GM19023 (cell line): ENCODE data around the gene DHCR24.

ENCODE experiments used
- ATAC-seq: cut with Tn5 transposase; IDR thresholded peaks from one replicate; pipeline ENCODE4 v1.9.1; 2021; ENCODE audit warnings: mild to moderate bottlenecking, moderate library complexity; ENCODE audit not compliant: unreplicated experiment

Gene DHCR24

DNA sequence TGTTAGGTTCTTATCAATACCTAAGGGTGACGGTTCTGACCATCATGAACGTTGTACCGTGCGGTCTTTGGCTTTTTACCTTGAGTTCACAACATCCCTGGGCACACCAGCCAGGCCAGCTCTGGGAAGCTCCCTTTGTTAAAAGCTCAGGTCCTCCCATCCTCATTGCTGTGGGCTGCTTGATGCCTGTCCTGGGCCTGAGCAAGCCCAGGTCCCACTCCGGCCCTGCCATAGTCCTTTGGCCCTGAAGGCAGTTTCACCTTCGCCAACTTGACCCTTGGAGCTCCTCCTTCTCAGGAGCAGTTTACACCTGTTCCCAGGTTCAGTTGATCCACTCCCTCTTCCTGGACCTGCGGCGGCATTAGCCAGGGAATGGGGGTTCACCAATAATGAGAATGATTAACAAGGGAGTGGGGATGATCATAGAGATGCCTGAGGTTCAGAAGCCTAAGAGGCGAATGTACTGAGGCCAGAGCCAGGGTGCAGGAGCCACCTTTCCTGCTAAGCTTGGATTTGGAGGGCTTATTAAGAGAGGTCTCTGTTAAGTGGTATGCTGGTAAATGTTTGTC, 40.2 kb downstream of the DHCR24 start:
- ATAC-seq: no peak

DNA sequence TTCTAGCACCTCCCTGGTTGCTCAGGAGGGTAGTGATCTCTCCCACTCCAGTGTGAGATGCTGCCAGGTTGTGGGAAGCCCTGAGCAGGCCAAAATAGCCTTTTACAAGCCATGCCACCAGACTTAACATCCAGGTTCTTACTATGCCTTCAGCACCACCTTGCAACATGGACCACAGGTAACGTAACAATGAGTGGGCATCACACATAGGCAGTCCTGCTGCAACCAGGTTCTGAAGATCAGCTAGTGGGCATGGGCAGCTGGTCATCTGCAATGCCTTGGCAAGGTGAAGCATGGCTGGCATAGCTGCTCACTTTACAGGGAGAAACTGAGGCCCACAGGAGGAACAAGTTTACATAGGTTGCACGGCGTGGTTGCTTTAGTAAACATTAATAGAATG, 40.7 kb downstream of the DHCR24 start:
- no peak for ATAC-seq

DNA sequence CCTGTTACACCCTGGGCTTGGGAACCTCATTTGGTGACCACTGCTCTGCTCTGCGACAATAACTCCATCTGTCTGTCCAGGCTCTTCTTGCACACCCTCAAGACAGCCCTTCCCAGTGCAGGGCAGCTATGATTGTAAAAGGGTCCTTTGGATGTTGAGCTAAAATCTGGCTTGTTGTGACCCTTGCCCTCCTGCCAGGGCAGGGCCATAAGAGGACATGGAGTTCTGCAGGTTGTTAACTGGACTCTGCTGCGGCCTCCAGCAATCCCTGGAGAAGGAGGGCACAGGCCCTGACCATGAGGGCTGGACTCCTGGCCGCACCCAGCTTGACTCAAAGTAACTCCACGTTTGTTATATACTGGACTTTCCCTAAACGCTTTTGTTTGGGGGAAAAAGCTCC, 41.2 kb downstream of the DHCR24 start:
- no peak for ATAC-seq

DNA sequence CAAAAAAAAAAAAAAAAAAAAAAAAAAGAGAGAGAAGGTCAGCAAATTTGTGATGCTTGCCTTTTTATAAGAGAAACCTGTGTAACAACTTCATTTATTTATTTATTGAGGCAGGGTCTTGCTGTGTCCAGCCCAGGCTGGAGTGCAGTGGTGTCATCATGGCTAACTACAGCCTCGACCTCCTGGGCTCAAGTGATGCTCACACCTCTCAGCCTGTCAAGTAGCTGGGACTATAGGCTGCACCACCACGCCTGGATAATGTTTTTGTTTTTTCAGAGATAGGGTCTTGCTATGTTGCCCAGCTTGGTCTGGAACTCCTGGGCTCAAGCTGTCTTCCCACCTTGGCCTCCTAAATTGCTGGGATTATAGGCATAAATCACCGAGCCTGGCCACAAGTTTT, 42.4 kb downstream of the DHCR24 start:
- ATAC-seq: no peak

DNA sequence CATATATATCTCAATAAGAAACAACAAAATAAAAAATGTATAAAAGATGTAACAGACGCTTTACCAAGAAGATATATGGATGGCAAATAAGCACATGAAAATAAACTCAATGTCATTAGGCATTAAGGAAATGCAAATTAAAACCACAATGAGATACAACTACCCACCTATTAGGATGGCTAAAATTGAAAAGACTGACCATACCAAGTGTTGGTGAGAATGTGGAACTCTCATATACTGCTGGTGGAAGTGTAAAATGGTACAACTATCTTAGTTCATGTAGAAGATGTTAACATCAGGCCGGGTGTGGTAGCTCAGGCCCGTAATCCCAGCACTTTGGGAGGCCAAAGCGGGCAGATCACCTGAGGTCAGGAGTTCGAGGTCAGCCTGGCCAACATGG, 43.5 kb downstream of the DHCR24 start:
- ATAC-seq: no peak

DNA sequence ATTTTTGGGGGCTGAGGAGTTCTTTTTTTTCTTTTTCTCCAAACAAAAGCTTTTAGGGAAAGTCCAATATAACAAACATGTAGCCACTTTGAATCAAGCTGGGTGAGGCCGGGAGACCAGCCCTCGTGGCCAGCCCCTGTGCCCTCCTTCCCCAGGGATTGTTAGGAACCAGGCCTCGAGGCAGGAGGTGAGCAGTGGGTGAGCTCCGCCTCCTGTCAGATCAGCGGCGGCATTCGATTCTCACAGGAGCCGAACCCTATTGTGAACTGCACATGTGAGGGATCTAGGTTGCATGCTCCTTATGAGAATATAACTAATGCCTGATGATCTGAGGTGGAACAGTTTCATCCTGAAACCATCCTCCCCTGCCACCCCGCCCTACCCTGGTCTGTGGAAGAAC, 44.0 kb downstream of the DHCR24 start:
- ATAC-seq: no peak

DNA sequence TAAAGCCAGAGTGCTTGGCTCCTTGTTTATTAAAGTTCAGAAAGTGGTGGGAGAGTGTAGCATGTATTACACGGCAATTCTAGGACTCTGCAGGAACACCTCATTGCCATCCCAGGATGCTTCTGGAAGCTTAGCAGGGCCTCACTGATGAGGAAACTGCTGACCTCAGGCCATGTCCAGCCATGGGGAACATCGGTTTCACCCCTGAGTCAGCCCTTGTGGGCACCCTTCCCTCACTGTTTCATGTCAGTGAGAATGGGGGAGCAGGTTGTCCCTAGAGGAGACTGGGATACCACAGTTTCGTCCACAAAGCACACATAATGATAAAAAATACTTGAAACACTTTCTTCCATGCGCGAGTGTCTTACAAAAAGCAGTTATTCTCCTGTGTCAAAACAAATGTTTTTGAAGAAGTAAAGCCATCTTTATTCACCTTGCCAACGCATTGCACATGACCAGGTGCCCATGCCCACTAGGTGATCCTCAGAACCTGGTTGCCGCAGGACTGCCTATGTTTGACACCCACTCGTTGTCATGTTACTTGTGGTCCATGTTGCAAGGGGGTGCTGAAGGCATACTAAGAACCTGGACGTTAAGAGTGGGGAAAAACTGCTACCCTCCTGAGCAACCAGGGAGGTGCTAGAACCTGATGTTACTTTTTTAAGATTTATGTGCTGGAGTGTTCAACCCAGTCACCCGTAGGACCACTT, 44.6 kb downstream of the DHCR24 start:
- no peak for ATAC-seq

DNA sequence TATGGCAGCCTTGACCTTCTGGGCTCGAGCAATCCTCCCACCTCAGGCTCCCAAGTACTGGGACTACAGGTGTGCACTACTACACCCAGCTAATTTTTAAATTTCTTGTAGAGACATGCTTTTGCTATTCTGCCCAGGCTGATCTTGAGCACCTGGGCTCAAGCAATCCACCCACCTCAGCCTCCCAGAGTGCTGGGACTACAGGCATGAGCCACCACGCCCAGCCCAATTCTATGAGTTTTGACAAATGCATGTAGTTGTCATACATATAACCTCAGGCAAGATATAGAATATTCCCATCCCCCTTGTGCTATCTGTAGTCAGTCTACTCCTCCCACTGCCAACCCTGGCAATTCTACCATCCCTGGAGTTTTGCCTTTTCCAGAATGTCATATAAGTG, 47.2 kb downstream of the DHCR24 start:
- ATAC-seq: no peak

DNA sequence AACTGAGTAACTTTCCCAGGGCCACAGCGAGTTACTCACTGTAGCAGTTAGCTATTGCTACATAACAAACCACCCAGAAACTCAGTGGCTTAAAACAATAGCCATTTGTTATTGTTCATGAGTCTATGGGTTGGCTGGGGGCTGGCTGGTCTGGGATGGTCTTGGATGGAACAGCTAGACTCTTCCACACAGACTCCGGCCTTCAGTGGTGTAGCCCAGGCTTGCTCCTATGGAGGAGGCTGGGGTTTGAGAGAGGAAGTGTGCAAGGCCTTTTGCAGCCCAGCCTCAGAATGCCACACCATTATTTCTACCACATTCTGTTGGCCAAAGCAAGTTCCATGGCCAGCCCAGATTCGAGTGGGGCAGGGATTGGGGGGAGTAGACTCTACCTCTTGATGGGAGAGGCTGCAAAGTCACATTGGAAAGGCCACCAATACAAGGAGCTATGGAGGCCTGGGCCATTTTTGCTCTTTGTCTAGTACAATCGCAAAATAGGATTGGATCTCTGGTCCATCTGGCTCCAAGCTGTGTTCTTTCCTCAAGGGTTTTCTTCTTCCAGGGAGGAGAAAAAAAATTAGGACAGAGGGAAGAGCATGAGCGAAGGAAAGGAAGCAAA, 48.3 kb downstream of the DHCR24 start:
- ATAC-seq: no peak

DNA sequence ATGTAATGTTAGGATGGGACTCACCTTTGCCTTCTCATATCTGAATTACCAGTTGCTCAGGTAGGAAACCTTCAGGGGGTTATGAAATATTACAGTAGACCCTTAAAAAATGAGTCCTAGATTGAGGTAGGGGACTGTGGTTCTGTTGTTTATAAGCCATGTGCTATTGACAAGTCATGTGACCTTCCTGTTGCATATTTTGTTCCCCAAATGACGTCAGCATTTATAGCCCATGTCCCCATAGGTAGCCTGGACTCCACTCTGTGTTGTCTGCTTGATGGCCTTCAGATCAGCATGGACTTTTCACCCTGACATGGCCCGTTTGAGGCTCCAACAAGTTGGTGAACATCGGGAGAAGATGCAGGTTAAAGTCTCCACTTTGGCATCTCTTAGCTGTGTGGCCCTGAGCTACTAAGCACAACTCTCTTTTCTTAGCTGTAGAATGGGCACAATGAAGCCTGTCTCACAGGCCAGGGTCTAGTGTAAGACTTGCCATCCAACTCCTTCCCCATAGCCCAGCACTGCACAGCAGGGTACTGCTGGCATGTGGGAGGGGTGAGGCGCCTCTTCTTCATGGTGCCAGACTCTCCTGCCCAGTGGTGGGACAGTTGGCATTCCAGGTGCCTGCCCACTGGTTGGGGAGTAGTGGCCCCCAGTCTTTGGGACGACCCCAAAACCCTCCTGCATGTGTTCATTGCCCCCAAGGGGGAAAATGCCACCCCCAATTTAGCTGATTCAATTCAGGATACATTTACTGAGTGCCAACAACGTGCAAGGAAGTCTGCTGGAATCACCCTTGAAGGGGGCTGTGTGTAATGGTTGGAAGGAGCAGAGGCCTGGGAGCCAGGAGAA, 49.8 kb downstream of the DHCR24 start:
- ATAC-seq: no peak

DNA sequence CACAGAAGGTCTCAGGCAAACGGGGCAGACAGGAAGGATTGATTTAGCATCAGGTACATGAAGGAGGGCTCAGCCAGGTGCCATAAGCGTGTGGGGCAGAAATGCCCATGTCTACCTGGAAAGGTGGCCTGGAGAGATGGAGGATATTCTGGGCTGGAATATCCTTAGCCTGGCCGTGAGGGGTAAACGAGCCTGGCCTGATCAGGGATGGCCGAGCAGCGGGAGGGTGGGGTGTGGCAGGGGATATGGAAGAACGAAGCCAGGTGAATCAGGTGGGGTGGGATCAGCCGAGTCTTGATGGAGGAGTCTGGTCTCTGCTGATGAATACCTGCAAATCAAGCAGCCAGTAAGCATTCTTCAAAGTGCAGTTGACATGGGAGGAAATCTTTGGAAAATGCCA, 50.4 kb downstream of the DHCR24 start:
- no peak for ATAC-seq

DNA sequence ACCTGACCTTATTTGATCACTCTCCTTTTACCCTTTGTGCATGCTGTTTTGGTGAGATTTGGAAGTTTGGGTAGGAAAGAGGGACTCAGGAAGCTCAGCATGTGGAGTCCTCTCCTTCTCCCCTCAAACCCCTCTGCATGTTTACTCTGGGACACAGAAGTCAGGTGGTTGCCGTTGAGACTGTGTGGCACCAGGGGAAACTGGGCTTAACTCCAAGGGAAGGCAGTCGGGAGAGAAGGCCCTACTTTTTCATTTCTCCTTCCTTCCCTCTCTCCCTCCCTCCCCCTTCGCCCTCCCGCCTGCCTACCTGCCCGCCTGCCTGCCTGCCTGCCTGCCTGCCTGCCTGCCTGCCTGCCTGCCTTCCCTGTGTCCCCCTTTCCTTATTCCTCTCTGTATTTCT, 51.0 kb downstream of the DHCR24 start:
- no peak for ATAC-seq

DNA sequence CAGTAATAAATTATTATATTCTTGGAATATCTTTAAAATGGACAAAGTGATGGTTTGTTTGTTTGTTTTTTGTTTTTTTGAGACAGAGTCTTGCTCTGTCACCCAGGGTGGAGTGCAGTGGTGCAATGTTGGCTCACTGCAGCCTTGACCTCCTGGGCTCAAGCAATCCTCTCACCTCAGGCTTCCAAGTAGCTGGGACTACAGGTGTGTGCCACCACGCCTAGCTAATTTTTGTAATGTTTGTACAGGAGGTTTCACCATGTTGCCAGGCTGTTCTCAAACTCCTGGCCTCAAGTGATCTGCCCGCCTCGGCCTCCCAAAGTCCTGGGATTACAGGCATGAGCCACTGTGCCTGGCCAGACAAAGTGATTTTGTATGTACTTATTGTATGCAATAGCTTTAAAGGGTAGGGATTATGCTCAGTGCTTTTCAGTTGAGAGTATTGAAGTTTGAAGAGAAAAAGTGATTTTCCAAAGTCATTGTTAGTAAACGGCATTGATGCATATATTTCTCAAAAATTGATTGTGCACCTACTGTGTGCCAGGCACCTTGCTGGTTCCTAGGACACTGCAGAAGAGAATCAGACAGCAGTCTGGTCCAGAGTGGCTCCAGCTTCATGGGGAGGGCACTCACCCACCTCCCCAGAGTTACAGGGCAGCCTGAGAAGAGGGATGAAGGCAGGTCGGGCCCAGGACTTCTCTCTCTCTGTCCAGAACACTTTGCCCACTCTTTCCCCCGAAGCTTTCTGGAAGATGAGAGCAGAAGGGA, 51.7 kb downstream of the DHCR24 start:
- no peak for ATAC-seq

DNA sequence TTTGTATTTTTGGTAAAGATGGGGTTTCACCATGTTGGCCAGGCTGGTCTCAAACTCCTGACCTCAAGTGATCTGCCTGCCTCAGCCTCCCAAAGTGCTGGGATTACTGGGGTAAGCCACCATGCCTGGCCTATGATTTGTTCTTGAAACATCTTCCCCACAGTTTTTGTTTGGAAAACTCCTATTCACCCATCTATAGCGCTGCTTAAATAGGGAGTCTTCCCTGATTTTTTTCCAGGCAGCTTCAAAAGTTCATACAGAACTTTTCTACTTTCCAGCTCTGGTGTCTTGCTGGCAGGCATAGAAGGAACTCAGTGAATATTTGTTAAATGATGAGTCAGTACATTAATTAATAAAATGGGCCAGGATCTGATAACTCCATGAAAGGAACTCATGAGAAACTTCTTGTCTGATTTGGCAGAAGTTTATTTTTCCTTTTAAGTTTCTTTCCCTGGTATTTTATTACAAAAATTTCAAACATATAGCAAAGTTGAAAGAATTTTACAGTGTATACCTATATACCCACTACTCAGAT, 52.9 kb downstream of the DHCR24 start:
- ATAC-seq: no peak

DNA sequence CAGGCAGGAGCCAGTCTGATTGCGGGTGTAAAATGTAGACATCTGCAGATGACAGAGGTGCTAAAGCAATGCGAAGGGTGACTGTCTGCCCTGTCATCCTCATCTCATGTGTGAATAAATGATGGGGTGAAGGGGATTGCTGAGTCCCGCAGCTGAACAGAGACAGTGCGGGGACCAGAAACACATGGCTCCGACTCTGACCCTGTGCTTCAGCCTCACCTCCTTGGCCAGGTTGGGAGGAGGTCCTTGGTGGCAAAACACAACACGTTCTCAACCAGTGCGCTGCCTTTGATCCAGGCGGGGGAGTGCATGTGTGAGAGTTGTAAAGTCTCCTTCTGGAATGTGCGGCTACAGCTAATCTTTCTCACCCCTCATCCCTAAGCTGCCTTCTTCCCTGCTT, 53.9 kb downstream of the DHCR24 start:
- no peak for ATAC-seq

DNA sequence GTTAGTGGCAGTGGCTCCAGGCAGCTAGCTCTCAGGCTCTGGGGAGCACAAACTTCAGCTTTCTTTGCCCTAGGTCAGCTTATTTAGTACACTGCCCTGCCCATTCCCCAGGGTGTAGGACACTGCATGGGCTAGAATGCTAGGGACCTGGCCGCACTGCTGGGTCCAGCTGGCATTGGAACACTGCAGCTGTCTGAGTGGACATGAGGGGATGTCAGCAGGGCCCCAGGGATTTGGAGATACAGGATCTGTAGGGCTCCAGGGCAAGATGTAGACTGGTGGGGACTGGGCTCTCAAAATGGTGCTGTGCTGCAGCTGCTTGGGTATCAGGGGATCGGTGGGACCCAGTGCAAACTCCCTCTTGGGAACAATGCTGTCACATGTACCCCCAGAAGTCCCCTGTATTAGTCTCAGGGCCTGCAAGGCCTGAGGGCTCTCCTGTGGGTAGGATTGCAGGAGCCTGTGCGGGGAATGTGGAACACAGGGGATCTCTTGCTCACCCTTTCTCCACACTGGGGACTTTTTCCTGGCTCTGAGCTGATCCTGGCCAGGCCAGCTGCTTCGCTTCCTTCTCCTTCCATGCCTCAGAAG, 60.7 kb downstream of the DHCR24 start:
- no peak for ATAC-seq

DNA sequence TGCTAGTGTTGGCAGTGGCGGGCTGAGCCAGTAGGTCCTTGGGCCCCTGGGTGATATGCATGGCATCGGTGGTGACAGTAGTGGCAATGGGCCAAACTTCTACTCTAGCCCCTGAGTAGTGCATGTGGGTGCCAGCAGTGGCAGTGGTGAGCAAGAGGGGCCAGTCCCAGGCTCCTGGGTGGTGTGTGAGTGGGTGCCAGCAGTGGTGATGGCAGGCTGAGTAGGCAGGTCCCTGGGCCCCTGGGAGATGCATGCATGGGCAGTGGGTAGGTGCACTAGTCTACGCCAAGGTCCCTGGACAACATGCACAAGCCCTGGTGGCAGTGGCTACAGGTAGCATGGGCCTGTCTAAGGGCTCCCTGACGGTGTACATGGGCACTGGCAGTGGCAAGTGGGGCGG, 61.3 kb downstream of the DHCR24 start:
- no peak for ATAC-seq

DNA sequence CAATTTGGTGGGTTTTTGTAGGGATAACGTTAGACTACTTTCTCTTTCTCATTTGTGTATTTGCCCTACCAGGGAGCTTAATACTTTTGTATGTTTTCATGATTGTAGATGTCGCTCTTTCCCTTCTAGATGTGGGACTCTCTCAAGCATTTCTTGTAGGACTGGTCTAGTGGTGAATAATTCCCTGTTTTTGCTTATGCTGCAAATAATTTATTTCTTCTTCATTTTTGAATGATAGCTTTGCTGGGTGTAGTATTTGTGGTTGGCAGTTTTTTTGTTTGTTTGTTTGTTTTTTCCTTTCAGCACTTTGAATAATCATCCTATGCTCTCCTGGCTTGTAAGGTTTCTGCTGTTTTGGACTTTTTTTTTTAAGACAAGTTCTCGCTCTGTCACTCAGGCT, 63.3 kb downstream of the DHCR24 start:
- no peak for ATAC-seq

DNA sequence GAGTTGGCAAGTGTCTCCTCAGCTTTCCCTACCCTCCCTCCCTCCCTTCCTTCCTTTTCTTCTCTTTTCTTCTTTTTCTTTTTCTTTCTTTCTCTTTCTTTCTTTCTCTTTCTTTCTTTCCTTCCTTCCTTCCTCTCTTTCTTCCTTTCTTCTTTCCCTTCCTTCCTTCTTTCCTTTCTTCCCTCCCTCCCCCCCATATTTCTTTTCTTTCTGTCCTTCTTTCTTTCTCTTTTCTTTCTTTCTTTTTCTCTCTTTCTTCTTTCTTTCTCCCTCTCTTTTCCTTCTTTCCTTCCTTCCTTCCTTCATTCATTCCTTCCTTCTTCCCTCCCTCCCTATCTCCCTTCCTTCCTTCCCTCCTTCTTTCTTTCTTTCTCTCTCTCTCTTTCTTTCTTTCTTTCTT, 67.3 kb downstream of the DHCR24 start:
- ATAC-seq: no peak

DNA sequence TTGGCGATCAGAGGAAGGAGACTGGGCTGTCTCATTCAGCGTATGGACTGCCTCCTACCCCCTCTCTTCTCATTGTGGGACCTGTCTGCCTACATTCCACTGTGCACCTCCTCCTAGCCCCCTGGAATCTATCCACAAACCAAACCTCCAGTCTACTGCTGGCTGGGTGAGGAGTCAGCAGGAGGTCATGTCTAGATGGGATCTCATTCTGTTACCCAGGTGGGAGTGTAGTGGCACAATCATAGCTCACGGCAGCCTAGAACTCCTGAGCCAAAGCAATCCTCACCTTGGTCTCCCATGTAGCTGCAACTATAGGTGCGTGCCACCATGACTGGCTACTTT, 67.8 kb downstream of the DHCR24 start:
- ATAC-seq: no peak
